GM18951 (cell line): ENCODE results near the gene RIPPLY1.
"Not testable (repeated sequence)": the region's sequence is repeated elsewhere in the genome, so short reads cannot be mapped to it uniquely, and the experiment has no call there.

Experiments
- POLR2A ChIP-seq: IDR thresholded peaks from 4 replicates; pipeline ENCODE4 v1.6.1; 2011; ENCODE audit warnings: mild to moderate bottlenecking; ENCODE audit not compliant: insufficient read length, insufficient read depth; ENCODE audit errors: extremely low read depth
- in situ Hi-C: fragments of 300-500 bp; cut with MboI; formaldehyde crosslinking; loops from one replicate; pipeline ENCODE4 v1.12.0; 2022; ENCODE audit warnings: low sequenced_read_pairs, mixed read lengths, inconsistent platforms; ENCODE audit not compliant: unreplicated experiment

The RIPPLY1 gene

GRCh38 chrX:106901341-106901740, 1.8 kb downstream of the RIPPLY1 start:
- in situ Hi-C loops, result no loop called here
- TF ChIP-seq POLR2A, result no peak

- TF ChIP-seq POLR2A, result no peak
- in situ Hi-C loops, result no loop called here
Measured at GRCh38 chrX:106899841-106900240, 3.3 kb downstream of the RIPPLY1 start.

DNA sequence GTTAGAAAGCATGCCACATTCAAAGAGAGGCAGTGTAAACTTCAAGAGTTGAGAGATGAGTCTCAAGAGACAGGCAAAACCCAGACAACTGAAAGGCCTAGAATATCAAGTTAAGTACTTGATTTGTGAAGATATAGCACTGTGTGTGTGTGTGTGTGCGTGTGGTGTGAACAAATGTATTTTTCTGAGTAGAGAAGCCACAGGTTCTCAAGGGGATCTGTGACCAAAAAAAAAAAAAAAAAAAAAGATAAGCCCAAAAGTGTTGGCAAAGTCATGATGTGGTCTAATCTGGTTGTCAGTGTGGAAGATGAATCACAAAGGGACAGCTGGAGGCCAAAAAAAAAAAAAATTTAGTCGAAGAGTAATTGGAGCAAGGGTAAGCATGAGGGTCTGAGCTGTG, 3.9 kb downstream of the RIPPLY1 start:
- no peak for TF ChIP-seq POLR2A
- in situ Hi-C loops, result no loop called here

DNA sequence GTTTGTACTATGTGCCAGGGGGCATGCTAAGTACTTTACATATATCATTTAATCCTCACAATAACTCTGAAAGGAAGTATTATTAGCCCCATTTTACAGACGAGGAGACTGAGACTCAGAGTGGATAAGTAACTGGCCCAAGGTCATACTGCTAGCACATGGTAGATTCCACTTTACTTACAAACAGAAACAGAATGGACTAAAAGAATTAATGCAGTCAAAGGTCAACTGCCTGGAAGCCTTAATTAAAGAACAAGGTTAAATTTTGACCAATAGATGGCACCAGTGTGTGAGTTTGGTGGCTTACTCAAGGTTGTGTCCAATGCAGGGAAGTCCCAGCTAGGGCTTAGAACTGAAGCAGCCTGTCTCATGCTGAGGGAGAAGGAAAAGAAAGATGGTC, 4.7 kb downstream of the RIPPLY1 start:
- TF ChIP-seq POLR2A, result no peak
- in situ Hi-C loops, result no loop called here

DNA sequence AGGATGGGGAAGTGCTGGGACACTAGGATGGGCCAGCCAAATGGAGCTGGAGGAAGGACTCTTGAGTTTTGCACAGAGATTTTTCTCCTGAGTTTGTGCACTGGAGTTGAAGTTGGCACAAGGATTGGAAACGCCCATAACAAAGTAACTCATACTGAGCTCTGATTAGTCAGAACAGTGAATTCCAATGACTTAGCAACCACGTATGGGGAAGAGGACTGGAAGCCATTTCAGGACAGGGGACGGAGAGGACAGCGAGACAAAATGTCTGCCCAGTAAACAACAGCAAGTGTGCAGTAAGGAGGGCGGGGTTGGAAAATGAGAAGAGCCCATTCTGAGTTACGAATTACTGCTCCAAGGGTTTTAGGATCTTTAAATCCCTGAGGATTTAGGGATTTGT, 5.9 kb downstream of the RIPPLY1 start:
- in situ Hi-C loops, result no loop called here
- no peak for TF ChIP-seq POLR2A

- TF ChIP-seq POLR2A, result no peak
- in situ Hi-C loops, result no loop called here
Measured at GRCh38 chrX:106894978-106895452, 8.1 kb downstream of the RIPPLY1 start.

DNA sequence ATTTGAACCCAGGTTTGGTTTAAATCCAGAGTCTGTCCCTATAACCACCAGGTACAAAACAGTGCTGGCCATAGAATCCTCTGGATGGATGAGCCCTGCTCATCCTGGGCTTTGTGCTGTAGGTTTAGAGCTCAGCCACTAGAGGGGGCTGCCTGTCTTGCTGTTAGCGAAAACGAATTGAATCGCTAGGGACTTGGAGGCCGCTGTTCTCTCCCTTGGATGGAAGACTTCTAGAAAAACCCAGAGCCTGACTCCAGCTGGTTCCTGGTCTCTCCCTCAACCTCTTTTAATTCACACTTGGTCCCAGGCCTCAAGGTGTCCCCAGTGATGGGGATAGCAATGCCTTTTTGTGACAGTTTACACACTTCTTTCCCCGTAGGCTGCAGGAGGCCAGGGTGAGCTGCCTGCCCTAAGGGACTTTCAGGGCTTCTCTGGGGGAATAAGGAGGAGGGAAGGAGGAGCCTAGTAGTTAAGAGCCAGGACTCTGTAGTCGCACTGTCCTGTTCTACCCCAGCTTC, 8.7 kb downstream of the RIPPLY1 start:
- TF ChIP-seq POLR2A, result no peak
- in situ Hi-C loops, result no loop called here

DNA sequence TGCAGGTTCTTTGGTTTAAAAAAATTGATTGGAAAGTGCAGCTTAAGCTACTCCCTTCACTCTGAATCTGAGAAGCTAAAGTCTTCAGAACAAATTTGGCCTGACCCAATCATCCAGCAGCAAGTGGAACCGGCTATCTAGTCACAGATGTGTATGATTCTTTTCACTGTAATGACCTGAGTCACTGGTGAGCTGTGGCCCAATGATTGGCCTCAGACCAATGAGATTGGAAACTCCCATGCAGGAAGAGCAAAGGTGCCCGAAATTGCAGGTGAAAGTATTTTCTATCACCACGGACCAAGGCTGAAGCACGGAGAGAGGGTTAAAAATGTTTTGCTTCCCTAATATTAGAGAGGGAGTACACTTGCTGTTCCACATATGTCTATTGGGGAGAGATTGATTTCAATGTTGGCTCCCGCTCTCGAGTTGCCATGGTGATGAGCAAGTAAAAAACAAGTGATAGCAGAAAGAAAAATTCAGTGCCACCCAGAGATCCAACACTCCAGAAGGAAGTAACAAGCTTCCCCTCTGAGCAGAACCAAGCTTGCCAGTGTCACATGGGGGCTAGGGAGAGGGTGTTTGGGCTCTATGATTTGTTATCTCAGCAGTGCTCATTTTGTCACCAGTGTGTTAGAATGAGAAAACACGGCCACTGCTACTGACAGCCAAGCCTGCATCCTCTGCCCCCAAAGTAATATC, 11.2 kb downstream of the RIPPLY1 start:
- in situ Hi-C loops, result no loop called here
- TF ChIP-seq POLR2A, result no peak

DNA sequence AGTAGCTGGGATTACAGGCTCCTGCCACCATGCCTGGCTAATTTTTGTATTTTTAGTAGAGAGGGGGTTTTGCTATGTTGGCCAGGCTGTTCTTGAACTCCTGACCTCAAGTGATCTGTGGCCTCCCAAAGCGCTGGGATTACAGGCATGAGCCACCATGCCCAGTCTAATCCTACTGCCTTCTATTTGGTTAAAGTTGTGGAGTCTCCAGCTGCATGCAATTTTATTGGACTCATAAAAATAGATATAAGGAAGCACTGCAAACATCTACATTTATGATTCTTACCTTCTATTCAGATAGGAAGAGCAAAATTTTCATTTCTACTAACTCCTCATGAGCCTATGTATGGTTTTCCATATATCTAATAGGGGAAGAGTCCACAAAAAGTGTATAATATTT, 13.7 kb downstream of the RIPPLY1 start:
- in situ Hi-C loops, result no loop called here
- TF ChIP-seq POLR2A, result no peak

DNA sequence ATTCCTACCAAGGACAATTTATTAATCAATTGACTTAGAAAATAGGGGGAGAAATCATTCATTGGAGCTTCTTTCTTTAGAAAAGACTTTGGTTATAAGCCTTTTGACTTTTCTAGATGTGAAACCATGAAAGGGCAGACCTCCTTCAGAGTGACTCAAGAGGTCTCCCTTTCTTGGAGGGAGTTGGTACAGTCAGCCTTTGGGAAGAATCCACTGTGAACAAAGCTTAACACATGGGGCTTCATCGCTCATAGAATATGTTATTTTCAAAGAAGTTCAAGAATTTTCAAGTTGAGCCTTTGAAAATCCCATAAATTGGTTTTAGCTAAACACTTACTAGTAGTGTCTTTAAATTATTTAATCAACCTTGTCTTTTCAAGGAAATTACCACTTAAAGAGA, 28.0 kb downstream of the RIPPLY1 start:
- in situ Hi-C loops, result no loop called here
- no peak for TF ChIP-seq POLR2A

DNA sequence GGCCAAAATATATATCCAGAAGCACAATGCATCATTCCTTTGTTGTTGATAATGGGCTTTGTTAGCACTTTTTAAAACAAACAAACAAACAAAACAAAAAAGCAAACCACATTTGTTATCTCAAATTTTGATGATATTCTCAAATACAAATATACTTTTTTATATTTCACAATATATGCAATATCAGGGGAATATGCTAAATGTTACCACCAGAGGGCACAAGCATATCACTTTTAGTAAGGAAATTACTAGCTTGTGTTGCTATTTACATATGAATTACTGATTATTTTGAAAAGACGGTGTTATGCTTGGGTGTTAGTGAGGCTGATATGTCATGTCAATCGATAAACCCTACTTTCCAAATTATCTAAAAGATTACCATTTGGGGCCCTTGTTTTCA, 29.1 kb downstream of the RIPPLY1 start:
- TF ChIP-seq POLR2A, result no peak
- in situ Hi-C loops, result no loop called here

- in situ Hi-C loops, result not testable (repeated sequence)
Measured at GRCh38 chrX:106872796-106873195, 30.3 kb downstream of the RIPPLY1 start.

GRCh38 chrX:106863697-106864096, 39.4 kb downstream of the RIPPLY1 start:
- in situ Hi-C loops, result no loop called here
- TF ChIP-seq POLR2A, result no peak

DNA sequence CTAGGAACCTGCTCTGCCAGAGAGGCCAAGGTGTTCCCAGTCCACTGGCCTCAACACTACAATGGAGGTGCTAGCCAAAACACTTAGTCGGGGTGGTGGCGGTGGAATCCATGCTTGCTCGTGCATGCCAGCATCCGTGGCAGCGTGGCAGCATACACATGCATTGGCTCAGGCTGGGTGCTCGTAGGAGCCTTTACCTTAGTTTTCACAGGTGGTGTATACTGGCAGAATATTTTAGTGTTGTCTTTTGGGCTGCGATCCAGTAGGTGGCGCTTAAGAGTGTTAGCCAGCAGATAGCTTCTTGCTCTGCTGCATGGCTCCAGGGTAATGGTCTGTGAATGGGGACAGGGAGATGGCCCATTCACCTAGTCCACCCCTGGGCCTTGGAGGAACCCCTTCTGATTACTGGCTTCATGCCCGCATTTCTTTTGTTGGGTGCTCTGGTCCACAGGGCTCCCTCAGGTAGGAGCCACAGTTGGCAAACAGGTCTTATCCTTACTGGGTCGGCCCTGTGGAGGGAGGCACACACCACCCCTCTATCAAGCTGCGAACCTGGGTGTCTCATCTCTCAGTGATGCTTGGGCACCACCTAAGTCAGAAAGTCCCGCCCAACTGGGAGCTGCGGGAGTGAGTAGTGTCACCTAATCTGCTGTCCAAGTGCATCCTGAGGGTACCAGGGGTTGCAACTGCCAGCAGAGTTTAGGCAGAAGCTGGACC, 40.0 kb downstream of the RIPPLY1 start:
- TF ChIP-seq POLR2A, result no peak
- in situ Hi-C loops, result no loop called here
